ENCODE measurements around the gene ADGRL1.

Gene ADGRL1

DNA sequence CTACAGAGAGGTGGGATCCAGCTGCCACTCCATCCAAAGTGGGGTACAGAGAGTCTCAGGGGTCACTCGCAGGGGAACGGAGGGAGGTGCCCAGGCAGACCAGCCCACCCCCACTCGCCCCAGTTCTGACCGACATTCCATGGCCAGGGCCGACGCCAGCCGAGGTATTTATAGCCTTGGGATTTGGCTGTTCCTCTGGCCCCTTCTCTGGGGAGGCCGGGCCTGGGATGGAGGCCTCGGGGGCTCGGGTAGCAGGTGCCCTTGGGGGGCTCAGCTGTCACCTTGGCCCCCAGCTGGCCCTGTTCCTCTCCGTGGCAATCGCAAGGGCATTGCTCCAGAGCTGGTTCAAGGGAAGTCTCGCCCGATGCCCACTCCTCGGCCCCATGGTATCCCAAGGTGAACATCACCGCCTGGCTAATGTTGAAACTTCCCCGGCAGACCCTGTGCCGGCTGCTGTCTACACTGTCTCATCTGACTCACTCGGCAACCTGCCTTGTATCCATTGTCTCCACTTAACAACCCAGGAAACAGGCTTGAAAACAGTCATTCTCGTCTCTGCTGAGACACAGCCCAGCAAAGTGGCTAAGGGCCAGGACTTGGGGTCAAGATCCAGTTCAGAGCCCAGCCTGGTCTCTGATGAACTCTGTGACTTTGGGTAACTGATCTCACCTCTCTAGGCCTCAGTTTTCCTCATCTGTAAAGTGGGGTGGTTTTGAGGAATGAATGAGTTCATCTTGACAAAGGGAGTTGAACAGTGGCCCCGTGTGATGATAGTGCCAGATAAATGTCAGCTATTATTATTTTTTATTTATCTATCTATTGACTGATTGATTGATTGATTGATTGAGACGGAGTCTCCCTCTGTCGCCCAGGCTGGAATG lies 98.1 kb downstream of the ADGRL1 start:
- no peak for DNase-seq

DNA sequence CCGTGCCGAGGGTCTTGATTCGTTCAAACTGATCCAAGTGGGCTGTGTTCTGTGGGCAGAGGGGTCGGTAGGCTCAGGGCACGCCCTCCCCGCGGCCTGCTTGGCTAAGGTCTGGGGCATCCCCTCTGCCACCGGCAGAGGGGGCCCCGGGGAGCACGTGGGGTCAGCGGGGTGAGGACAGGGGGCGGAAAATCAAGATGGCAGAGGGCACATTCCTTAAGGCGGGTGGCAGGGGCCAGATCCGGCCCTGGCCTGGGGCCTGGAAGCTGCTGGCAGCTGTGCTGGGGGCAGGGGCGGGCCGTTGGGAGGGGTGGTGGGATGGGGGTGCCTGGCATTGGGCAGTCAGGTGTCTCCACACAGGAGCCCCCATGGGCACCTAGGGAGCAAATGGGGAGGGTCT lies 99.1 kb downstream of the ADGRL1 start:
- no peak for DNase-seq

DNA sequence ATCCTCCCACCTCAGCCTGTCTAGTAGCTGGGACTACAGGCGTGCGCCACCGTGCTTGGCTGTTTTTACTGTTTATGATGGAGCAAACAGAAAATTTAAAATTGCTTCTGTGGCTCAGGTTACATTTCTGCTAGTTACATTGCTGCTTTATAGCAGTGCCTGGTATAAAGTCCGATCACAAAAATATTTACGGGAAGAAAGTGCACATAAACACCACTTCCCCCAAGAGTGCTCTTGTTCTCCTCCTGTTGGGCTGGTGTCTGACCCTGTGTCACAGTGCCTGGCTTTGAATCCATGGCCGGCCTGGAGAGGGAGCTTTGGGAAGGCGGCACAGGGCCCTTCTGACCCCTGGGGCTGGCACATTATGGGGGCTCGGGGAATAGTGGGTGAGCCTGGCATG lies 100.3 kb downstream of the ADGRL1 start:
- DNase-seq = no peak

DNA sequence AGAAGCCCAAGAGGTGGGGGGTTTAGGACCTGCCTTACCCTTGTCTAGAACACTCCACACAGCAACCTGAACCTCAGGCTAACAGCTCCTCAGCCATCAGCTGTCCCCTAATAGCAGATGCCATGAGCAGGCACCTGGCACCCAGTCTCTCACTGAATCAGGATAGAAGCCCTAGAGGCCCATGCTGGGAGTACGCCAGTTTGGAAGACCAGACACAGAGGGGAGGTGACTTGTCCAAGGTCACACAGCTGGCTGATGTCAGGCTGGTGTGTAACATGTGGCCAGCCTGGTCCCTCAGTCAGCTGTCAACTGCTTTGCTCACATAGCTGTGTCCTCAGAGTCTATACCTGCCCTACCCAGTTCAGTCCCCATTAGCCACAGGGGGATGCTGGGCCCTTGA lies 102.7 kb downstream of the ADGRL1 start:
- DNase-seq = no peak

DNA sequence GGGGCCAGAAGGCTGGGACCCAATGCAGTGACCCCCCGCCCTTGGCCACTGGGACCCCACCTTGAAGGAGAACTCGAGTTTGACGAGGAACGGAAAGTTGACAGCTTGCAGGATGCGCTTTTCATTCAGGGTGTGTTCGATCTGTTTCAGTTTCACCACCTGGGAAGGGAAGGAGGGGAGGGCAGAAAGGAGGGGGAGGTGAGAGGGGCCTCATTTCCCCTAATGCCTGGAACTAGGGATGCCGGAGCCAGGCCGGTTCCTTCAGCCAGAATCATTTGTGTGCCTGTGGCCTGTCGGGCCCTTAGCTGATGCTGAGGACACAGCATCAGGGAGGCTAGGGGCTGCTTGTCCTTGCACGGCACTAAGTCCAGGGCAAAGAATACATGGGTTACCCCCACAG lies 103.2 kb downstream of the ADGRL1 start:
- DNase-seq = no peak

DNA sequence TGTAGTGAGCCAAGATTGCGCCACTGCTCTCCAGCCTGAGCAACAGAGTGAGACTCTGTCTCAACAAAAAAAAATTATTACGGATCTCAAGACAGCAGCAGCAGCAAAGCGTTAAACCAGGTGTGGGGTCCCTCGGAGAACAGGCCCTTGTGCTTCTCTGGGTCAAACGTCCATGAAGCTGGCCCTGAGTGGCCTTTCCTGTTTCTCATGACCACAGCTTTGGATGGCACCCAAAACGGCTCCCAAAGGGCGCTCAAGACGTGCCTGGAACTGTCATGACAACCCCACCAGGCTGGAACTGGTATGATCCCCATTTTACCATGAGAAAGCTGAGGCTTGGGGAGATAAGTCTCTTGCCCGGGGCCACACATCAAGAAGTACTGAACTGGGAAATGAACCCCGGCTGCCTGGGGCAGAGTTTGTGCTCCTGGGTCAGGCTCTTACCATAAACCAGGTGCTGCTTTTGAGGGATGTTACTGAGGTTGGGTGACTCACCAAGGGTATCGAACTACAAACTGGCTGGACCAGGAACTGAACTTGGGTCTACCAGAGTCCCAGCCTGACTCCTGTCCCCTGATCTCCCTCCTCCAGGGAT lies 103.8 kb downstream of the ADGRL1 start:
- no peak for DNase-seq

DNA sequence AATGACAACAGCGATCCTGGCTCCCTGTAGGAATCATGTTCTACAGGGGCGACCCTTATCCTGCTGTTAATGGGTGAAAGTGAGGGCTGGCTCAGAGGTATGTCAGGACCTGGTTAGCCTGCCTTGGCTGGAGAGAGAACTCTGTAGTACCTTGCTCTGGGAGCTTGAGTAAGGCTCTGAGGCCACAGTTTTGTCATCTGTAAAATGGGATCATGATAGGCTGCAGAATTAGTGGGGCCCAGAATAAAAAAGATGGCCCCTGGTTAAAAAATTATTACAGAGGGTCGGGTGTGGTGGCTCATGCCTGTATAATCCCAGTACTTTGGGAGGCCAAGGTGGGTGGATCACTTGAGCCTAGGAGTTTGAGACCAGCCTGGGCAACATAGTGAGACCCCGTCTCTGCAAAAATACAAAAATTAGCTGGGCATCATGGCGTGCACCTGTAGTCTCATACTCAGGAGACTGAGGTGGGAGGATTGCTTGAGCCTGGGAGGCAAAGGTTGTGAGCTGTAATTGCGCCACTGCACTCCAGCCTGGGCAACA lies 104.9 kb downstream of the ADGRL1 start:
- DNase-seq = no peak

All from GDM1 (cell line).